GM10248 (cell line): ENCODE data around the gene AARSD1.
A peak's percentile ranks its signal among the peaks of the same experiment; 100 is the strongest.
"Not testable (repeated sequence)": the region's sequence is repeated elsewhere in the genome, so short reads cannot be mapped to it uniquely, and the experiment has no call there.

Source experiments
- CTCF ChIA-PET: fragments of 300-600 bp; sonication (Branson Sonifier 250); formaldehyde crosslinking; extraction: SDS; loops from one replicate; lab custom pipeline; 2021; ENCODE audit warnings: antibody characterized with exemption; lab: Yijun Ruan, JAX
- POLR2A ChIA-PET: fragments of 350-650 bp; sonication (Branson Sonifier 250); formaldehyde crosslinking; extraction: SDS; loops from one replicate; lab custom pipeline; 2020; ENCODE audit warnings: antibody characterized with exemption; lab: Yijun Ruan, JAX
- DNase-seq: peaks from one replicate; pipeline ENCODE4 v3.0.0; 2012; ENCODE audit errors: extremely low spot score
- TF ChIP-seq, protein P1 (sequence below): IDR thresholded peaks from 2 replicates; pipeline ENCODE4 v1.5.1; 2012; ENCODE audit warnings: mild to moderate bottlenecking, low read depth; ENCODE audit errors: extremely low read depth, missing control alignments, control extremely low read depth

AARSD1 gene

DNA sequence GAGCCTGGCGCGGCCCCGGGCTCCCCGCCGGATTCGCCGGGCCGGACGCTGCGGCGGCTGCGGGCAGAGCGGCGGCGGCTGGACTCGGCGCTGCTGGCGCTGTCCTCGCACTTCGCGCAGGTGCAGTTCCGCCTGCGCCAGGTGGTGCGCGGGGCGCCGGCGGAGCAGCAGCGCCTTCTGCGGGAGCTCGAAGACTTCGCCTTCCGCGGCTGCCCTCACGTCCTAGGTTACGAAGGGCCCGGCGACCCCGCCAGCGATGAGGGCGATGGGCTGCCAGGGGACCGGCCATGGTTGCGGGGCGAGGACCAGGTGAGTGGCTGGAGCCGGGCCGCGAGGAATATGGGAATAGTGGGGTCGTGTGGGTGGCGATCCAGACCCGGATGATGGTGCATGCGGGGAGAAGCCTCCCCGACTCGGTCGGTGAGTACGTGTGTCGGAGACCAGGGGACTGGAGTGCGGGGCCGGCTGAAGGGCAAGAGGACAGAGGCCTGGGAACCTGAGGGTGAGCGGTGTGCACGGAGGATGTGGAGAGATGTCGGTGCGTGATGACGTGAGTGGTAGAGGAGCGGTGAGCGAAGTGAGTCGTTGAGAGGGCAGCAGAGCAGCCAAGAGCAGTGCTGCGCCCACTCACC is 16.6 kb upstream of the AARSD1 start:
- CTCF ChIA-PET, result interaction anchor here (0.9 to 3.6 kb wide), 3 partner anchors 12 to 17 kb away, joined by 3 to 12 read pairs (median 9); partner anchors contain the start of gene RPL27
- peak; percentile 78 for DNase-seq
- POLR2A ChIA-PET, result interaction anchor here (1.6 kb wide), 1 partner anchor 17 kb away, joined by 8 read pairs; the partner anchor contains the start of gene RPL27
- TF ChIP-seq, protein P1, sequence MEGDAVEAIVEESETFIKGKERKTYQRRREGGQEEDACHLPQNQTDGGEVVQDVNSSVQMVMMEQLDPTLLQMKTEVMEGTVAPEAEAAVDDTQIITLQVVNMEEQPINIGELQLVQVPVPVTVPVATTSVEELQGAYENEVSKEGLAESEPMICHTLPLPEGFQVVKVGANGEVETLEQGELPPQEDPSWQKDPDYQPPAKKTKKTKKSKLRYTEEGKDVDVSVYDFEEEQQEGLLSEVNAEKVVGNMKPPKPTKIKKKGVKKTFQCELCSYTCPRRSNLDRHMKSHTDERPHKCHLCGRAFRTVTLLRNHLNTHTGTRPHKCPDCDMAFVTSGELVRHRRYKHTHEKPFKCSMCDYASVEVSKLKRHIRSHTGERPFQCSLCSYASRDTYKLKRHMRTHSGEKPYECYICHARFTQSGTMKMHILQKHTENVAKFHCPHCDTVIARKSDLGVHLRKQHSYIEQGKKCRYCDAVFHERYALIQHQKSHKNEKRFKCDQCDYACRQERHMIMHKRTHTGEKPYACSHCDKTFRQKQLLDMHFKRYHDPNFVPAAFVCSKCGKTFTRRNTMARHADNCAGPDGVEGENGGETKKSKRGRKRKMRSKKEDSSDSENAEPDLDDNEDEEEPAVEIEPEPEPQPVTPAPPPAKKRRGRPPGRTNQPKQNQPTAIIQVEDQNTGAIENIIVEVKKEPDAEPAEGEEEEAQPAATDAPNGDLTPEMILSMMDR, result peak; percentile 32

DNA sequence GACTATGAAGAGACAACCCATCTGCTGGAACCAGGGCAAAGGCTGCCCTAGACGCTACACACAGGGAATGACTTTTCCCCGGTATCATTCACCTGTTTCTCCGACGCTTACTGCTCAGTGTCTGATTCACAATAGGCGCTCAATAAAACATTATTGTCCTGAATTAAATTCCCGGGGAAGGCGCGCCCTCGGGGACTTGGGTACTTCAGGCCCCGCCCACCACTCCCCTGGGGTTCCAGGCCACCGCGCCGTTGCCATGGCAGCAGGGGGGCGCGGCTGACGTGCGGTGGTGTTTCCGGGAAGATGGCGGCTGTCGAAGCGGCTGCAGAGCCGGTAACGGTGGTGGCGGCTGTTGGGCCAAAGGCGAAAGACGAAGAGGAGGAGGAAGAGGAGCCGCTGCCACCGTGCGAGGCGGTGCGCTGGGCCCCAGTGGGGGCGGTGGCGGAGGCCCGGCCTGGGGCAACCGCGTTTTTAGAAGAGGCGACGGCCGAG is 16.1 kb upstream of the AARSD1 start, which contains the start of gene RUNDC1:
Gene RUNDC1 (plus strand): TSS at position 292 of the 492 bp plus-strand sequence. CDS start 12 bp downstream, at position 304.
- DNase-seq, result peak; percentile 95
- POLR2A ChIA-PET, result interaction anchor here (1.6 kb wide), 1 partner anchor 18 kb away, joined by 8 read pairs; the partner anchor contains the start of gene RPL27
- CTCF ChIA-PET, result interaction anchor here (0.9 to 3.6 kb wide), 7 partner anchors 12 to 217 kb away, joined by 3 to 12 read pairs (median 4); partner anchors contain the start of gene RPL27
- TF ChIP-seq, protein P1, result no peak

DNA sequence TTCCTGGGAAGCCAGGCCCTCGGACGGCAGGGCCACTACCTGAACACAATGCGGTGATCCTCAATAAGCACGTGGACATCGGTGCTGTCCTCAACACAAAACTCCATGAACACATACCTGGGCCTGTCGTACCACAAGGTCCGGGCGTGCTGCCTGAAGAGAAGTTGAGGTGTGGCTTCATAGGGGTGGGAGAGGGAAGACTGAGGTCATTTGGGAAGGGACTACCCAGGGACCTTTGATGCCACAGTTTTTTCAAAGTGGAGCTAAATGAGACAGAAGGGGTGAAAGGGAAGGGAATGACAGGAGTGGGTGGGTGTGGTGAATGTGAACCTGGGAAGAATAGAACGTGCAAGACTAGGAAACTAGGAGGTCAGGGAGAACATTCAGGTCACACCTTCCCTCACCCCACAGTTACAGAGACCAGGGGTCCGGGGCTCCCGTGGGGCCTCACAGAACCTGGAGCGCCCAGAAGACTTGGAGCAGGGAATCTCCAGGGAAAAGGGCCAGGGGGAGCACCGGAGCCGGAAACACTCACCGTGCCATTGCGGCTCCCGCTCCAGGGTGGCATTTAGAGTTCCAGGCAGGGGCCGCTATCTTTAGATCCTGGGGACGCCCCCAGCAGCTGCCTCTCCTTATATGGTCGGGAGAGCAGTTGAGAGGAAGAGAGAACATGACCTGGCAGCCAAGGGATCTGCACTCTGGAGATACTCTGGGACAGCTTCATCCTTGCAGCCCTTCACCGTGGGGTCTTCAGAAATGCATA is 15.4 kb upstream of the AARSD1 start, which contains the start of gene PTGES3L:
Gene PTGES3L (minus strand): TSS at position 570 of the 763 bp plus-strand sequence. CDS start 27 bp downstream, at position 543.
- POLR2A ChIA-PET, result interaction anchor here (1.0 kb wide), 1 partner anchor 388 kb away, joined by 3 read pairs; no protein-coding TSS in a partner anchor
- peak; percentile 78 for DNase-seq
- TF ChIP-seq, protein P1, result no peak
- CTCF ChIA-PET, result interaction anchor here (0.9 to 3.6 kb wide), 5 partner anchors 11 to 216 kb away, joined by 3 to 12 read pairs (median 4); partner anchors contain the start of gene RPL27

DNA sequence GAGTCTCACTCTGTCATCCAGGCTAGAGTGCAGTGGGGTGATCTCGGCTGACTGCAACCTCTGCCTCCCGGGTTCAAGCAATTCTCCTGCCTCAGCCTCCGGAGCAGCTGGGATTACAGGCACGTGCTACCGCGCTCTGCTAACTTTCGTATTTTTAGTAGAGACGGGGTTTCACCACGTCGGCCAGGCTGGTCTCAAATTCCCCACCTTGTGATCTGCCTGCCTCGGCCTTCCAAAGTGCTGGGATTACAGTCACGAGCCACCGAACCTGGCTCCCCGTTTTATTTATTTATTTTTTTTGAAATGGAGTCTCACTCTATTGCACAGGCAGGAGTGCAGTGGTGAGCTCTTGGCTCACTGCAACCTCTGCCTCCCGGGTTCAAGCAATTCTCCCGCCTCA is 11.4 kb upstream of the AARSD1 start:
- CTCF ChIA-PET, result interaction anchor here (0.8 to 1.3 kb wide), 3 partner anchors 22 to 398 kb away, joined by 3 to 4 read pairs (median 3); partner anchors contain the start of genes PSMC3IP and RPL27
- POLR2A ChIA-PET, DNase-seq: not testable (repeated sequence)

DNA sequence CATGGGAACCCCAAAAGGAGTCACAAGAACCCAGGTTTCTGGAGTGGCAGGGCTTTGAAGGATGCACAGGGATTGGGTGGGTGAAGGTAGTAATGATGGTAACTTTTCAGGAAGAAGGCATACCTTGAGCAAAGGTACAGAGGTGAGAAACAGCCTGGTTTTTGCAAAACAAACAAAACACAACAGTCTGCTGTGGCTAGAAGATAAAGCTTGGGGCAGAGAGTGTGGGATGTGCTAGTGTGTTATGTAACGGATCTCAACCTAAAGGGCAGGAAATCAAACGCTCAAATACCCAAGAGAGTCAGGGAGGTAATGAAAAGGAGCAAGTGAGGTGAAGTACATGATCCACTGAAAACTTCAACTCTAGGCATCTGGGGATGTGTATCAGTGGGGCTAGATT is 11.0 kb upstream of the AARSD1 start:
- TF ChIP-seq, protein P1, result no peak
- ChIA-PET CTCF (interaction anchor here (1.3 kb wide), 1 partner anchor 38 kb away, joined by 3 read pairs; no protein-coding TSS in a partner anchor), POLR2A (no interaction called here)
- no peak for DNase-seq

DNA sequence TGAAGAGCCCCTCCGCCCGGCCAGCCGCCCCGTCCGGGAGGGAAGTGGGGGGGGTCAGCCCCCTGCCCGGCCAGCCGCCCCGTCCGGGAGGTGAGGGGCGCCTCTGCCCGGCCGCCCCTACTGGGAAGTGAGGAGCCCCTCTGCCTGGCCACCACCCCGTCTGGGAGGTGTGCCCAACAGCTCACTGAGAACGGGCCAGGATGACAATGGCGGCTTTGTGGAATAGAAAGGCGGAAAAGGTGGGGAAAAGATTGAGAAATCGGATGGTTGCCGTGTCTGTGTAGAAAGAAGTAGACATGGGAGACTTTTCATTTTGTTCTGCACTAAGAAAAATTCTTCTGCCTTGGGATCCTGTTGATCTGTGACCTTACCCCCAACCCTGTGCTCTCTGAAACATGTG is 9.1 kb upstream of the AARSD1 start:
- CTCF ChIA-PET, POLR2A ChIA-PET, DNase-seq: not testable (repeated sequence)

DNA sequence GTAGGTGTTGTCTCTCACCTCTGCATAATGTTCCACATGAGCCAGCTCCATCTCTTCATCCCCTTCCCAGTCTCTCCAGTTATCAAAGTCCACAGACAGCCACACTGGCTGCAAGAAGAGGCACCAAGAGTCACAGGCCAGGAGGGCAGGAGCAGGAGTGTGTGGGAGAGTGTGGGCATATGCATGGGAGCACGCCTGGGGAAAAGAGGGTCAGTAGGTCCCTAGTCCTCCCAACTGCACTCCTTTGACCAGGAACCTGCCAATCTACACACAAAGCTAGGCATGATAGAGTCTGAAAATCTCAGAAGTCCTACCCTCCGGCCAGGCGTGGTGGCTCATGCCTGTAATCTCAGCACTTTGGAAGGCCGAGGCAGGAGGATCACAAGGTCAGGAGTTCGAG is 7.3 kb upstream of the AARSD1 start:
- POLR2A ChIA-PET, result interaction anchor here (0.6 to 0.8 kb wide), 2 partner anchors 12 to 344 kb away, joined by 3 to 8 read pairs; no protein-coding TSS in a partner anchor
- DNase-seq, result no peak
- CTCF ChIA-PET, result no interaction called here
- TF ChIP-seq, protein P1, result no peak
